Fibroblast of lung (primary cell): ENCODE results near the gene PRTN3. TPM values are rescaled to one million over a fixed set of nuclear protein-coding genes. Genes with fewer than 3 reads are reported as not detected.

Experiments
- DNase-seq, 2 donors: peaks; one replicate each; pipeline versions ENCODE4 v3.0.0 to v3.0.0-alpha.2; 2010; ENCODE audit warnings: low read depth in 2 of 2
- H2AFZ ChIP-seq: 2 replicates; pipeline ENCODE4 v1.5.1; 2012; ENCODE audit warnings: low read length, control low read depth, inconsistent platforms
- H3K27ac ChIP-seq: 2 replicates; pipeline ENCODE4 v1.5.1; 2011; ENCODE audit warnings: low read length, control low read depth; ENCODE audit not compliant: insufficient read depth
- H3K27me3 ChIP-seq: 2 replicates; pipeline ENCODE4 v1.5.1; 2011; ENCODE audit warnings: mild to moderate bottlenecking, low read length; ENCODE audit not compliant: control insufficient read depth, insufficient read depth
- H3K36me3 ChIP-seq: 2 replicates; pipeline ENCODE4 v1.5.1; 2011; ENCODE audit warnings: low read length; ENCODE audit not compliant: control insufficient read depth, insufficient read depth
- H3K4me1 ChIP-seq: 2 replicates; pipeline ENCODE4 v1.5.1; 2011; ENCODE audit warnings: low read length; ENCODE audit not compliant: control insufficient read depth, insufficient read depth; ENCODE audit errors: extremely low read depth
- H3K4me2 ChIP-seq: 2 replicates; pipeline ENCODE4 v1.5.1; 2011; ENCODE audit warnings: low read length, control low read depth; ENCODE audit not compliant: insufficient read depth; ENCODE audit errors: extremely low read depth
- H3K4me3 ChIP-seq, 4 experiments: fragments of 200-600 bp in 1 of 4; sonication (generic) in 1 of 4; replicated peaks in 1 of 4; 2 replicates each; pipeline ENCODE4 v1.5.1; 2011 to 2016; ENCODE audit warnings: low read length in 4 of 4, low read depth in 3 of 4, mild to moderate bottlenecking in 3 of 4, control low read depth in 2 of 4, inconsistent platforms in 1 of 4, mixed read lengths in 1 of 4; ENCODE audit not compliant: insufficient read depth in 1 of 4; ENCODE audit errors: control extremely low read depth in 1 of 4
- H3K79me2 ChIP-seq: 2 replicates; pipeline ENCODE4 v1.5.1; 2012; ENCODE audit warnings: mild to moderate bottlenecking, low read length, inconsistent platforms; ENCODE audit not compliant: control insufficient read depth, insufficient read depth
- H3K9ac ChIP-seq: 2 replicates; pipeline ENCODE4 v1.5.1; 2011; ENCODE audit warnings: mild to moderate bottlenecking, low read length, control low read depth; ENCODE audit not compliant: insufficient read depth
- H3K9me3 ChIP-seq: 2 replicates; pipeline ENCODE4 v1.5.1; 2012; ENCODE audit warnings: low read depth, low read length; ENCODE audit not compliant: control insufficient read depth, insufficient read depth
- H4K20me1 ChIP-seq: 2 replicates; pipeline ENCODE4 v1.5.1; 2011; ENCODE audit warnings: low read length; ENCODE audit not compliant: control insufficient read depth, insufficient read depth; ENCODE audit errors: extremely low read depth
- EZH2 ChIP-seq: IDR thresholded peaks from 2 replicates; pipeline ENCODE4 v1.5.1; 2012; ENCODE audit warnings: low read length, control low read depth, mild to moderate bottlenecking; ENCODE audit errors: missing control alignments
- polyA plus RNA-seq, 2 donors: library from polyadenylated mRNA; depleted of rRNA in 1 of 2; stranded (reverse) in 1 of 2; unstranded in 1 of 2; fragments of >200 nt; gene quantifications; 2 replicates each; pipeline ENCODE4 v1.2.1, GENCODE V29; 2011 to 2012; ENCODE audit warnings: missing spikeins in 1 of 2
- total RNA-seq: library from RNA; depleted of rRNA; stranded (reverse); fragments of >200 nt; gene quantifications from 2 replicates; pipeline ENCODE4 v1.2.1, GENCODE V29; 2014
- TF ChIP-seq, protein P1 (sequence below), 2 donors: IDR thresholded peaks in 1 of 2; conservative IDR thresholded peaks in 1 of 2; 1 replicate in 1 of 2; 2 replicates in 1 of 2; pipeline ENCODE4 v1.5.1; 2011 to 2012; ENCODE audit warnings: low read length in 2 of 2, control low read depth in 1 of 2, inconsistent platforms in 1 of 2, low read depth in 1 of 2, mild to moderate bottlenecking in 1 of 2

Gene PRTN3
- total and polyA plus RNA-seq, 2 donors (not counting 1 experiment from before 2014, with no cell fraction given) = not detected

- Histone ChIP-seq H3K4me2 (no peak overlapping the region), H3K36me3 (no peaks in the 10 kb centered on the region), H3K9me3 (no peaks in the 10 kb centered on the region), H3K4me3 (no peak overlapping the region), H3K4me1 (no peaks in the 10 kb centered on the region), H4K20me1 (no peaks in the 10 kb centered on the region), H3K9ac (no peak overlapping the region), H3K27ac (no peak overlapping the region), H3K79me2 (no peaks in the 10 kb centered on the region), H2AFZ (no peak overlapping the region), H3K27me3 (no peaks in the 10 kb centered on the region)
- TF ChIP-seq, protein P1, sequence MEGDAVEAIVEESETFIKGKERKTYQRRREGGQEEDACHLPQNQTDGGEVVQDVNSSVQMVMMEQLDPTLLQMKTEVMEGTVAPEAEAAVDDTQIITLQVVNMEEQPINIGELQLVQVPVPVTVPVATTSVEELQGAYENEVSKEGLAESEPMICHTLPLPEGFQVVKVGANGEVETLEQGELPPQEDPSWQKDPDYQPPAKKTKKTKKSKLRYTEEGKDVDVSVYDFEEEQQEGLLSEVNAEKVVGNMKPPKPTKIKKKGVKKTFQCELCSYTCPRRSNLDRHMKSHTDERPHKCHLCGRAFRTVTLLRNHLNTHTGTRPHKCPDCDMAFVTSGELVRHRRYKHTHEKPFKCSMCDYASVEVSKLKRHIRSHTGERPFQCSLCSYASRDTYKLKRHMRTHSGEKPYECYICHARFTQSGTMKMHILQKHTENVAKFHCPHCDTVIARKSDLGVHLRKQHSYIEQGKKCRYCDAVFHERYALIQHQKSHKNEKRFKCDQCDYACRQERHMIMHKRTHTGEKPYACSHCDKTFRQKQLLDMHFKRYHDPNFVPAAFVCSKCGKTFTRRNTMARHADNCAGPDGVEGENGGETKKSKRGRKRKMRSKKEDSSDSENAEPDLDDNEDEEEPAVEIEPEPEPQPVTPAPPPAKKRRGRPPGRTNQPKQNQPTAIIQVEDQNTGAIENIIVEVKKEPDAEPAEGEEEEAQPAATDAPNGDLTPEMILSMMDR (conservative IDR thresholded peaks at IDR 0.05 in 1 of 2, IDR thresholded peaks at IDR 0.05 in 1 of 2; ENCODE audit: low read depth in 1 of 2, low read length in 2 of 2) = no peak
- TF ChIP-seq EZH2 = no peak
- DNase-seq = peak in 1 of 2 donors; percentile 34
These were observed 21.2 kb downstream of the PRTN3 start for GRCh38 chr19:861756-862580.

GRCh38 chr19:862581-863314 lies 21.9 kb downstream of the PRTN3 start:
- H3K79me2 ChIP-seq = no peaks in the 10 kb centered on the region
- H3K27ac ChIP-seq = no peak overlapping the region
- no peak overlapping the region for H3K4me3 ChIP-seq
- no peak for TF ChIP-seq EZH2
- TF ChIP-seq, protein P1 (conservative IDR thresholded peaks at IDR 0.05 in 1 of 2, IDR thresholded peaks at IDR 0.05 in 1 of 2; ENCODE audit: low read depth in 1 of 2, low read length in 2 of 2) = no peak
- DNase-seq = peak; percentile 37 to 56
- H3K4me2 ChIP-seq = no peak overlapping the region
- H3K9me3 ChIP-seq = no peaks in the 10 kb centered on the region
- H2AFZ ChIP-seq = no peak overlapping the region
- no peaks in the 10 kb centered on the region for H3K4me1 ChIP-seq
- no peak overlapping the region for H3K9ac ChIP-seq
- no peaks in the 10 kb centered on the region for H3K27me3 ChIP-seq
- no peaks in the 10 kb centered on the region for H3K36me3 ChIP-seq
- no peaks in the 10 kb centered on the region for H4K20me1 ChIP-seq

- Histone ChIP-seq H2AFZ (no peak overlapping the region), H3K4me3 (no peak overlapping the region), H3K27ac (no peak overlapping the region), H3K79me2 (no peaks in the 10 kb centered on the region), H3K27me3 (no peaks in the 10 kb centered on the region), H3K4me1 (no peaks in the 10 kb centered on the region), H3K9me3 (no peaks in the 10 kb centered on the region), H4K20me1 (no peaks in the 10 kb centered on the region), H3K9ac (no peak overlapping the region), H3K4me2 (no peak overlapping the region), H3K36me3 (peaks cover 2% of the 10 kb centered on the region)
- TF ChIP-seq EZH2 = no peak
- TF ChIP-seq, protein P1 (conservative IDR thresholded peaks at IDR 0.05 in 1 of 2, IDR thresholded peaks at IDR 0.05 in 1 of 2; ENCODE audit: low read depth in 1 of 2, low read length in 2 of 2) = no peak
- no peak for DNase-seq
These were observed 22.5 kb downstream of the PRTN3 start for GRCh38 chr19:863315-863620.
